ENCODE results near the gene GIN1.
"Not testable (repeated sequence)": the region's sequence is repeated elsewhere in the genome, so short reads cannot be mapped to it uniquely, and the experiment has no call there.

The GIN1 gene

DNA sequence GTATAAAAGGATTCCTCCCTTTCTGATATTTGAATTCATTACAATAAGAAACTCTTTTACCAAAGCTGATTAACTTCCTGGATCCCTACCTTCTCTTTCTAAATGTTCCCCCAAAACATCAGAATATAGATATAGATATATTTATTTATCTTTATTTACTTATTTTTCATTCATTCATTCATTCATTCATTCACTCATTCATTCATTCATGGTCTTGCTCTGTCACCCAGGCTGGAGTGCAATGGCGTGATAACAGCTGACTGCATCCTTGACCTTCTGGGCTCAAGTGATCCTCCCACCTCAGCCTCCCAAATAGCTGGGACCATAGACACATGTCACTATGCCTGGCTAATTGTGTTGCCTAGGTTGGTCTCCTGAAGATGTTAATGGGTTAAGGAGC, 30.7 kb downstream of the GIN1 start:
- H3K4me3 ChIP-seq (ENCODE audit: control insufficient read depth, low read depth, low read length), result no peak overlapping the region

DNA sequence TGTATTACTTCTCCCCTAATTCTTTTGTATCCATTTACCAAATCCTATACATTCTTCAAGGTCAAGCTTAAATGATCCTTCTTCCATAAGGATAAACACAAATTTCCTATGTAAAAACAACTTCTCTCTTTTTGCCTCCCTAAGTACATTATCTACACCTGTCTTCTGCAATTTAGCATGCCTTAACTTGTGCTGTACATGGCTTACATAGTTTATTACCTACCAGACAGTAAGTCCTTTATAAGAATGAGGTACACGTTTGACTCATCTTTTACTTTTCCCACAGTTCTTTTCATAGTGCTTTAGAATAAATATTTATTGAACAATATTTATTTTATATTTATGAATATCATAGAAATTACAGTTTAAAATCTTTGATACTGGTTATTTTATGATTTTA, 33.4 kb downstream of the GIN1 start:
- DNase-seq (ENCODE audit: low read depth), result no peak
- TF ChIP-seq, protein P1, sequence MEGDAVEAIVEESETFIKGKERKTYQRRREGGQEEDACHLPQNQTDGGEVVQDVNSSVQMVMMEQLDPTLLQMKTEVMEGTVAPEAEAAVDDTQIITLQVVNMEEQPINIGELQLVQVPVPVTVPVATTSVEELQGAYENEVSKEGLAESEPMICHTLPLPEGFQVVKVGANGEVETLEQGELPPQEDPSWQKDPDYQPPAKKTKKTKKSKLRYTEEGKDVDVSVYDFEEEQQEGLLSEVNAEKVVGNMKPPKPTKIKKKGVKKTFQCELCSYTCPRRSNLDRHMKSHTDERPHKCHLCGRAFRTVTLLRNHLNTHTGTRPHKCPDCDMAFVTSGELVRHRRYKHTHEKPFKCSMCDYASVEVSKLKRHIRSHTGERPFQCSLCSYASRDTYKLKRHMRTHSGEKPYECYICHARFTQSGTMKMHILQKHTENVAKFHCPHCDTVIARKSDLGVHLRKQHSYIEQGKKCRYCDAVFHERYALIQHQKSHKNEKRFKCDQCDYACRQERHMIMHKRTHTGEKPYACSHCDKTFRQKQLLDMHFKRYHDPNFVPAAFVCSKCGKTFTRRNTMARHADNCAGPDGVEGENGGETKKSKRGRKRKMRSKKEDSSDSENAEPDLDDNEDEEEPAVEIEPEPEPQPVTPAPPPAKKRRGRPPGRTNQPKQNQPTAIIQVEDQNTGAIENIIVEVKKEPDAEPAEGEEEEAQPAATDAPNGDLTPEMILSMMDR (IDR thresholded peaks at IDR 0.05; ENCODE audit: control insufficient read depth, insufficient read depth, low read depth, low read length, missing control alignments), result no peak
- no peak overlapping the region for H3K4me3 ChIP-seq (ENCODE audit: control insufficient read depth, low read depth, low read length)

More for the DNA sequence above, 30.7 kb downstream of the GIN1 start:
- DNase-seq (ENCODE audit: low read depth), result no peak
- TF ChIP-seq, protein P1 (IDR thresholded peaks at IDR 0.05; ENCODE audit: control insufficient read depth, insufficient read depth, low read depth, low read length, missing control alignments), result no peak

DNA sequence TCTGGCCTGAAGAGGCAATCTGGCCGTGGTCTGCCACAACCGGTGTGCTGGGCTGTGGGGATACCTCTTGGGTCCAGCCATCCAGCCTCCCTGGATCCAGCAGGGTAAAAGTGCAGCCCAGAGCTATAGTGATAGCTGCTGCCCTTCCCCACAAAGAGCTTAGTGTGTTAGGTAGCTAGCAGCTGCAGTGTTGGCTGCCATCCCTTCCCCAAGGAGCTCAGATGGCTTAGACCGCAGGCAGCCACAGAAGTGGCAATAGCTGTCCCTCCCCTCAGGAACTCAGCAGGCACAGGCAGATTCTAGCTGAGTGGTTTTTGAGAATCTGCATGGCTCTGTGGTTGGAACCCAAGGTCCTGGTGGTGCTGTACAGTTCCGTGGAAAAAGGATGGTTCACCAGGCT, 40.1 kb downstream of the GIN1 start:
- no peak overlapping the region for H3K4me3 ChIP-seq (ENCODE audit: control insufficient read depth, low read depth, low read length)
- DNase-seq (ENCODE audit: low read depth), result no peak
- TF ChIP-seq, protein P1 (IDR thresholded peaks at IDR 0.05; ENCODE audit: control insufficient read depth, insufficient read depth, low read depth, low read length, missing control alignments), result no peak

DNA sequence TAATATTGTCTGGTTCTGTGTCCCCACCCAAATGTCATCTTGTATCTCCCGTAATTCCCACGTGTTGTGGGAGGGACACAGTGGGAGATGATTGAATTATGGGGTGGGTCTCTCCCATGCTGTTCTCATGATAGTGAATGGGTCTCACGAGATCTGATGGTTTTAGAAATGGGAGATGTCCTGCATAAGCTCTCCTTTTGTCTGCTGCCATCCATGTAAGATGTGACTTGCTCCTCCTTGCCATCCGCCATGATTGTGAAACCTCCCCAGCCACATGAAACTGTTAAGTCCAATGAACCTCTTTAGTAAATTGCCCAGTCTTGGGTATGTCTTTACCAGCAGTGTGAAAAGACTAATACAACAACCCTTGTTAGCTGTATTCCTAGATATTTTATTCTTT, 44.5 kb downstream of the GIN1 start:
- TF ChIP-seq, protein P1 (IDR thresholded peaks at IDR 0.05; ENCODE audit: control insufficient read depth, insufficient read depth, low read depth, low read length, missing control alignments), result no peak
- DNase-seq (ENCODE audit: low read depth), result no peak
- no peak overlapping the region for H3K4me3 ChIP-seq (ENCODE audit: control insufficient read depth, low read depth, low read length)

DNA sequence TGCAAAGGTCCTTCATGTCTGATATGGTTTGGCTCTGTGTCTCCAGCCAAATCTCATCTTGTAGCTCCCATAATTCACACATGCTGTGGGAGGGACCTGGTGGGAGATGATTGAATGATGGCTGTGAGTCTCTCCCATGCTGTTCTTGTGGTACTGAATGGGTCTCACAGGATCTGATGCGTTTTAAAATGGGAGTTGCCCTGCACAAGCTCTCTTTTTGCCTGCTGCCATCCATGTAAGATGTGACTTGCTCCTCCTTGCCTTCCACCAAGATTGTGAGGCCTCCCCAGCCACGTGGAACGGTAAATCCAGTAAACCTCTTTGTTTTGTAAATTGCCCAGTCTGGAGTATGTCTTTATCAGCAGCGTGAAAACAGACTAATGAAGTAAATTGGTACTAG, 46.4 kb downstream of the GIN1 start:
- DNase-seq (ENCODE audit: low read depth); H3K4me3 ChIP-seq (ENCODE audit: control insufficient read depth, low read depth, low read length): not testable (repeated sequence)

DNA sequence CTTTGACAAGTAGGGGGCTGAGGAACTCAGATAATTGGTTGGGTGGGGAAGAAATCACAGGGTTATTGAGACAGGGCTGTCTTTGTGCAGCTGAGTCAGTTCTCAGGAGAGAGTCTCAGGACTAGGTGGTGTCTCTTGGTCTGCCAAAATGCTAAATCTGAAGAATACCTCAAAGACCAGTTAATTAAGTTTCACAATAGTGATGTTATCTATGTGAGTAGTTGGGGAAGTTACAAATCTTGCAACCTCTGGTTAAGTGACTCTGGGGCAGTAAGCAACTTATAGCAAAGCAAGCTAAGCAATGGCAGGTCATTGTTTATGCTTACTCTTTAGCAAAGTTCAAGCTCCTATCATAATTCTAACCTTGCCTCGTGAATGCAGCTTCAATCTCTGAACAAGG, 53.6 kb downstream of the GIN1 start:
- no peak overlapping the region for H3K4me3 ChIP-seq (ENCODE audit: control insufficient read depth, low read depth, low read length)
- DNase-seq (ENCODE audit: low read depth), result no peak
- TF ChIP-seq, protein P1 (IDR thresholded peaks at IDR 0.05; ENCODE audit: control insufficient read depth, insufficient read depth, low read depth, low read length, missing control alignments), result no peak

DNA sequence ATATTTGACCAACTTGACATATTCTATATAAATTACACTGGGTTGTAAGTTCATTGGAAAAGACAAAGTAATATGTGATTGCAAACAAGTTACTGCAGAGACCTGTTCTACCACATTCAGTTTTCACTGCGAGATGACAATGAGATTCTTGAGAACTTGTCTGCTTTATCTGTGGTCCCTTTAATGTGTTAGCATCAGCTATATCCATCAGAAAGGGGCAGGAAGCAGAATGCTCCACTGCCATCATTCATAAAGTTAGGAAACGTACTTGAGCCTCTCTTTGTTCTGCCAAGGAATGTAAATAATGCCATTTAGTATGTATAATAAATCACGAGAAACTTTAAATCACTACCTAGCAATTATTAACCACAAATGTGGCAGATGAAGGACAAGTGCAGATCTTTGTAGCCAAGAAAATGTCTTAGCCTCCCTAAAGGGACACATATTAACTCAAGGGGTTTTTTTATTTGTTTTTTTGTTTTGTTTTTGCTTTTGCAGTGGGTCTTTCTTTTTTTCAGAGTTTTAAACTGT, 59.4 kb downstream of the GIN1 start:
- DNase-seq (ENCODE audit: low read depth), result no peak
- TF ChIP-seq, protein P1 (IDR thresholded peaks at IDR 0.05; ENCODE audit: control insufficient read depth, insufficient read depth, low read depth, low read length, missing control alignments), result no peak
- no peak overlapping the region for H3K4me3 ChIP-seq (ENCODE audit: control insufficient read depth, low read depth, low read length)

Data from AG09309 (cell line).